Measurements from ENCODE around the gene MSI2.

MSI2 gene

GRCh38 chr17:57341611-57342540 is 85.6 kb downstream of the MSI2 start:
- Histone ChIP-seq H4K8ac (ENCODE audit: low read depth, low read length) (no peak overlapping the region), H3K4me3 (ENCODE audit: low read length in 2 of 2) (no peak overlapping the region), H2BK5ac (ENCODE audit: low read length) (no peak overlapping the region), H3K4me1 (ENCODE audit: control insufficient read depth in 2 of 2, insufficient read depth in 1 of 2, low read depth in 1 of 2, low read length in 2 of 2) (peaks cover 5 to 29% of the 10 kb centered on the region in 2 donors), H3K79me1 (ENCODE audit: low read depth, low read length) (peaks cover 12% of the 10 kb centered on the region), H2AK5ac (ENCODE audit: low read depth, low read length) (no peak overlapping the region), H2BK15ac (ENCODE audit: low read length) (no peak overlapping the region), H2BK12ac (ENCODE audit: low read length) (no peak overlapping the region), H3K27me3 (ENCODE audit: control insufficient read depth in 3 of 3, insufficient read depth in 3 of 3, low read depth in 1 of 3, low read length in 3 of 3) (no peaks in the 10 kb centered on the region), H3K18ac (ENCODE audit: low read length) (no peak overlapping the region), H3K4me2 (ENCODE audit: insufficient read depth, low read length, poor library complexity, severe bottlenecking) (no peak overlapping the region), H3K23ac (ENCODE audit: low read depth, low read length, poor library complexity) (no peak overlapping the region), H3K27ac (replicated peaks; ENCODE audit: low read length) (no peak overlapping the region), H2AFZ (ENCODE audit: low read length) (no peak overlapping the region), H3K36me3 (replicated peaks in 1 of 2; ENCODE audit: control insufficient read depth in 2 of 2, insufficient read depth in 2 of 2, low read length in 2 of 2) (peaks cover 0 to 48% of the 10 kb centered on the region in 2 donors), H4K91ac (ENCODE audit: low read depth, low read length, poor library complexity) (no peak overlapping the region), H2BK120ac (ENCODE audit: low read depth, low read length) (no peak overlapping the region), H3K9me3 (replicated peaks in 1 of 2; ENCODE audit: control insufficient read depth in 2 of 2, insufficient read depth in 1 of 2, low read depth in 1 of 2, low read length in 2 of 2) (peaks cover 0 to 10% of the 10 kb centered on the region in 2 donors), H3K9ac (ENCODE audit: low read depth, low read length, poor library complexity) (no peak overlapping the region), H3K4ac (ENCODE audit: low read length) (no peak overlapping the region), H3K14ac (ENCODE audit: low read length) (no peak overlapping the region)
- WGBS, 2 donors (ENCODE audit: extremely low coverage in 2 of 2, insufficient read length in 2 of 2, insufficient replicate concordance in 1 of 2): no CpG with 5 or more reads among the region's 9 CpGs
- no peak for DNase-seq (ENCODE audit: low spot score)

DNA sequence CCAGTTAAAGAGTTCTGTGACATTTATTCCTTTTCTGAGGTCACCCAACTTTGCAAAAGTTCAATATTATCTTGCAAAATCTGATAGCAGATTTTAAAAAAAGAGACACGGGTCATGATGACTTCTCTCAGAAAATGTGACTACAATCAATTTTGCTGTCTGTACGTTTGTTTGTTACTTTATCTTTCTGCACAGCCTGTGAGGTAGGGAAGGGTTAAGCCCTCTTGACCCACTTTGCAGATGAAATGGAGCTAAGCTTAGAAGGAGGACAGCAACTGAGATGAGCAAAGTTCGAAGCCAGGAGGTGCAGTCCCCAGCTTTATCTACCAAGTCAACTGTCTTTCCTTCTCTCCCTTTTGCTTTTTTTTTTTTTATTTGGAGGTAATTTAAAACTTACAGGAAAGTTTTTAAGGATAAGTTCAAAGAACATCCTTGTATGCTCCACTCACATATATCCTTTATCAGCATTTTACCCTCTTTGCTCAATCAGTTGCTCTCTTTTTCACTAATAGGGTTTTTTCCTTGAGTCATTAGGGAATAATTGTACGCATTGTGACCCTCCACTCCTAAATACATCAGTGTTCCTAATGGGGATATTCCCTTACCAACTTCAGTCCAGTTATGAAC is 86.8 kb downstream of the MSI2 start:
- Histone ChIP-seq H3K4me3 (ENCODE audit: low read length in 2 of 2) (no peak overlapping the region), H3K27me3 (ENCODE audit: control insufficient read depth in 3 of 3, insufficient read depth in 3 of 3, low read depth in 1 of 3, low read length in 3 of 3) (no peaks in the 10 kb centered on the region), H3K36me3 (replicated peaks in 1 of 2; ENCODE audit: control insufficient read depth in 2 of 2, insufficient read depth in 2 of 2, low read length in 2 of 2) (peaks cover 7 to 60% of the 10 kb centered on the region in 2 donors), H2BK5ac (ENCODE audit: low read length) (no peak overlapping the region), H3K4me2 (ENCODE audit: insufficient read depth, low read length, poor library complexity, severe bottlenecking) (no peak overlapping the region), H4K8ac (ENCODE audit: low read depth, low read length) (no peak overlapping the region), H3K4ac (ENCODE audit: low read length) (no peak overlapping the region), H3K4me1 (ENCODE audit: control insufficient read depth in 2 of 2, insufficient read depth in 1 of 2, low read depth in 1 of 2, low read length in 2 of 2) (peaks cover 5 to 28% of the 10 kb centered on the region in 2 donors), H3K27ac (replicated peaks; ENCODE audit: low read length) (no peak overlapping the region), H2BK12ac (ENCODE audit: low read length) (no peak overlapping the region), H3K9me3 (replicated peaks in 1 of 2; ENCODE audit: control insufficient read depth in 2 of 2, insufficient read depth in 1 of 2, low read depth in 1 of 2, low read length in 2 of 2) (peaks cover 2 to 7% of the 10 kb centered on the region in 2 donors), H2AK5ac (ENCODE audit: low read depth, low read length) (no peak overlapping the region), H3K18ac (ENCODE audit: low read length) (no peak overlapping the region), H2AFZ (ENCODE audit: low read length) (no peak overlapping the region), H3K79me1 (ENCODE audit: low read depth, low read length) (peaks cover 16% of the 10 kb centered on the region), H4K91ac (ENCODE audit: low read depth, low read length, poor library complexity) (no peak overlapping the region), H2BK120ac (ENCODE audit: low read depth, low read length) (no peak overlapping the region), H3K23ac (ENCODE audit: low read depth, low read length, poor library complexity) (no peak overlapping the region), H3K14ac (ENCODE audit: low read length) (no peak overlapping the region), H2BK15ac (ENCODE audit: low read length) (no peak overlapping the region), H3K9ac (ENCODE audit: low read depth, low read length, poor library complexity) (no peak overlapping the region)
- no CpG with 5 or more reads among the region's 4 CpGs for WGBS, 2 donors (ENCODE audit: extremely low coverage in 2 of 2, insufficient read length in 2 of 2, insufficient replicate concordance in 1 of 2)
- no peak for DNase-seq (ENCODE audit: low spot score)

- Histone ChIP-seq H3K4me1 (ENCODE audit: control insufficient read depth in 2 of 2, insufficient read depth in 1 of 2, low read depth in 1 of 2, low read length in 2 of 2) (peaks cover under 1 to 23% of the 10 kb centered on the region in 2 donors), H3K4me3 (ENCODE audit: low read length in 2 of 2) (no peak overlapping the region), H3K14ac (ENCODE audit: low read length) (no peak overlapping the region), H4K91ac (ENCODE audit: low read depth, low read length, poor library complexity) (no peak overlapping the region), H3K9ac (ENCODE audit: low read depth, low read length, poor library complexity) (no peak overlapping the region), H3K23ac (ENCODE audit: low read depth, low read length, poor library complexity) (no peak overlapping the region), H4K8ac (ENCODE audit: low read depth, low read length) (no peak overlapping the region), H2AK5ac (ENCODE audit: low read depth, low read length) (no peak overlapping the region), H3K27me3 (ENCODE audit: control insufficient read depth in 3 of 3, insufficient read depth in 3 of 3, low read depth in 1 of 3, low read length in 3 of 3) (no peaks in the 10 kb centered on the region), H2BK120ac (ENCODE audit: low read depth, low read length) (no peak overlapping the region), H3K36me3 (replicated peaks in 1 of 2; ENCODE audit: control insufficient read depth in 2 of 2, insufficient read depth in 2 of 2, low read length in 2 of 2) (peaks cover 12 to 66% of the 10 kb centered on the region in 2 donors), H3K4ac (ENCODE audit: low read length) (no peak overlapping the region), H2BK5ac (ENCODE audit: low read length) (no peak overlapping the region), H2AFZ (ENCODE audit: low read length) (no peak overlapping the region), H3K18ac (ENCODE audit: low read length) (no peak overlapping the region), H3K79me1 (ENCODE audit: low read depth, low read length) (peaks cover 16% of the 10 kb centered on the region), H3K4me2 (ENCODE audit: insufficient read depth, low read length, poor library complexity, severe bottlenecking) (no peak overlapping the region), H3K9me3 (replicated peaks in 1 of 2; ENCODE audit: control insufficient read depth in 2 of 2, insufficient read depth in 1 of 2, low read depth in 1 of 2, low read length in 2 of 2) (peaks cover 2 to 7% of the 10 kb centered on the region in 2 donors), H2BK12ac (ENCODE audit: low read length) (no peak overlapping the region), H2BK15ac (ENCODE audit: low read length) (no peak overlapping the region), H3K27ac (replicated peaks; ENCODE audit: low read length) (no peak overlapping the region)
- no CpG with 5 or more reads among the region's 5 CpGs for WGBS, 2 donors (ENCODE audit: extremely low coverage in 2 of 2, insufficient read length in 2 of 2, insufficient replicate concordance in 1 of 2)
- no peak for DNase-seq (ENCODE audit: low spot score)
These were observed 87.4 kb downstream of the MSI2 start for GRCh38 chr17:57343717-57344116.

DNA sequence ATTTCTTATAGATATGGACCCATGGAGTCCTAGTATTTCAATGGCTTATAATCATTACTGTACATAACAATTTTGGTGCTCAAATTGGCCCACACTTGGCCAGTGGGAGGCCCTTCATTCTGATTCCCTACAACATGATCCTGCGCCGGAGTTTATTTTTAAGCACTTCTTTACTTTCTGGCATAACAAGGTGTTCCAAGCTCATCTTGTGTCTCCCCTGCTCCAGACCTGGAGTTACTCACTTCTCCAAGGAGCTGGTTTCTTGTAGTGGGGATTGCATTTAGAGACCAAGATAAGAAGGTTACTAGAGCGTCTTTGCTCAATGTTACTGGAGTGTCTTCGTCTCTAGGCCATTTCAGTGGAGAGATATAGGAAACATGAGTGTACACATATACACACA is 87.9 kb downstream of the MSI2 start:
- H2AFZ ChIP-seq (ENCODE audit: low read length): no peak overlapping the region
- no peak overlapping the region for H3K4me2 ChIP-seq (ENCODE audit: insufficient read depth, low read length, poor library complexity, severe bottlenecking)
- no CpG with 5 or more reads among the region's 4 CpGs for WGBS, 2 donors (ENCODE audit: extremely low coverage in 2 of 2, insufficient read length in 2 of 2, insufficient replicate concordance in 1 of 2)
- no peak overlapping the region for H4K91ac ChIP-seq (ENCODE audit: low read depth, low read length, poor library complexity)
- H3K4ac ChIP-seq (ENCODE audit: low read length): no peak overlapping the region
- peaks cover 2 to 6% of the 10 kb centered on the region in 2 donors for H3K9me3 ChIP-seq (replicated peaks in 1 of 2; ENCODE audit: control insufficient read depth in 2 of 2, insufficient read depth in 1 of 2, low read depth in 1 of 2, low read length in 2 of 2)
- no peak overlapping the region for H2BK120ac ChIP-seq (ENCODE audit: low read depth, low read length)
- peaks cover 15 to 67% of the 10 kb centered on the region in 2 donors for H3K36me3 ChIP-seq (replicated peaks in 1 of 2; ENCODE audit: control insufficient read depth in 2 of 2, insufficient read depth in 2 of 2, low read length in 2 of 2)
- no peak overlapping the region for H4K8ac ChIP-seq (ENCODE audit: low read depth, low read length)
- no peaks in the 10 kb centered on the region for H3K27me3 ChIP-seq (ENCODE audit: control insufficient read depth in 3 of 3, insufficient read depth in 3 of 3, low read depth in 1 of 3, low read length in 3 of 3)
- H3K79me1 ChIP-seq (ENCODE audit: low read depth, low read length): peaks cover 17% of the 10 kb centered on the region
- DNase-seq (ENCODE audit: low spot score): no peak
- no peak overlapping the region for H3K18ac ChIP-seq (ENCODE audit: low read length)
- H3K23ac ChIP-seq (ENCODE audit: low read depth, low read length, poor library complexity): no peak overlapping the region
- no peak overlapping the region for H3K14ac ChIP-seq (ENCODE audit: low read length)
- no peak overlapping the region for H2AK5ac ChIP-seq (ENCODE audit: low read depth, low read length)
- H2BK15ac ChIP-seq (ENCODE audit: low read length): no peak overlapping the region
- no peak overlapping the region for H2BK5ac ChIP-seq (ENCODE audit: low read length)
- H3K4me3 ChIP-seq (ENCODE audit: low read length in 2 of 2): no peak overlapping the region
- H3K4me1 ChIP-seq (ENCODE audit: control insufficient read depth in 2 of 2, insufficient read depth in 1 of 2, low read depth in 1 of 2, low read length in 2 of 2): peaks cover 0 to 19% of the 10 kb centered on the region in 2 donors
- H3K27ac ChIP-seq (replicated peaks; ENCODE audit: low read length): no peak overlapping the region
- H2BK12ac ChIP-seq (ENCODE audit: low read length): no peak overlapping the region
- no peak overlapping the region for H3K9ac ChIP-seq (ENCODE audit: low read depth, low read length, poor library complexity)

All from neuronal stem cell (in vitro differentiated cells).